ENCODE measurements around the gene CGGBP1.

DNA sequence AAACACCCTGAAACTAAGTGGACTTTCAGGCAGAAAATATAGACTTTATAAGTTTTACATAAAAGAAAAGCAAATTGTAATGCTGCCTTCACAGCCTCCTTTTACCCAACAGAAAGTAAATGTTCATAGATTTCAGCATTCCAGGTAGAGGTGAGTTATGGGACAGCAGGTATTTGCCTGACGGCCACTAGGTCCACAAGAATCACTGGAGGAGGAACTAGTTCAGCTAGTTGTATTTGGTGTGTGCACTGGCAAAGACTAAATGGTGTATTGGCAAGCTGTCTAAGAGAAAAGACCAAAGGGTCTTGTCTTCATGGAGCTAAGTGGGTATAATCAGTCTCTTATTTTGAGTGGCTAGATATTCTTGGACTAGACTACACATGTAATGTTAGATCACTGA, 34.5 kb upstream of the CGGBP1 start:
- TF ChIP-seq CTCF (IDR thresholded peaks at IDR 0.05) (no peak), ZFX (IDR thresholded peaks at IDR 0.05; ENCODE audit: borderline replicate concordance) (no peak)

All from 22Rv1 (cell line).